SK-N-SH treated with all-trans-retinoic acid at 6 μM for 48 hours (cell line): Measurements from ENCODE around the gene BCL2L14.

Source experiments
- ATAC-seq: fragments of 200-7000 bp; cut with Tn5 transposase; 3 replicates; pipeline ENCODE4 v1.9.1; 2020; ENCODE audit warnings: mild to moderate bottlenecking, moderate library complexity
- BACH2 ChIP-seq: fragments of 250-450 bp; sonication (Bioruptor Pico); IDR thresholded peaks from 2 replicates; pipeline ENCODE4 v1.9.0; 2021; ENCODE audit warnings: mild to moderate bottlenecking, borderline replicate concordance
- CREB5 ChIP-seq: fragments of 250-450 bp; sonication (Bioruptor Pico); IDR thresholded peaks from 2 replicates; pipeline ENCODE4 v1.5.1; 2020; ENCODE audit warnings: low read depth, mild to moderate bottlenecking, moderate library complexity
- CSDC2 ChIP-seq: fragments of 250-450 bp; sonication (Bioruptor Pico); IDR thresholded peaks from 2 replicates; pipeline ENCODE4 v1.5.0; 2020; ENCODE audit warnings: mild to moderate bottlenecking, moderate library complexity
- CSRNP3 ChIP-seq: fragments of 250-450 bp; sonication (Bioruptor Pico); IDR thresholded peaks from 2 replicates; pipeline ENCODE4 v1.5.1; 2021; ENCODE audit warnings: mild to moderate bottlenecking, moderate library complexity
- ESRRG ChIP-seq: fragments of 250-450 bp; sonication (Bioruptor Pico); IDR thresholded peaks from 2 replicates; pipeline ENCODE4 v1.6.1; 2021; ENCODE audit warnings: mild to moderate bottlenecking
- ISL1 ChIP-seq: fragments of 250-450 bp; sonication (Bioruptor Pico); IDR thresholded peaks from 2 replicates; pipeline ENCODE4 v2.1.2; 2022; ENCODE audit warnings: mild to moderate bottlenecking, moderate library complexity
- PATZ1 ChIP-seq: fragments of 250-450 bp; sonication (Bioruptor Pico); IDR thresholded peaks from 2 replicates; pipeline ENCODE4 v1.8.0; 2020; ENCODE audit warnings: mild to moderate bottlenecking, moderate library complexity, borderline replicate concordance
- POU6F1 ChIP-seq: fragments of 250-450 bp; sonication (Bioruptor Pico); IDR thresholded peaks from 2 replicates; pipeline ENCODE4 v1.8.0; 2021; ENCODE audit warnings: low read depth, mild to moderate bottlenecking, moderate library complexity, borderline replicate concordance
- PPARA ChIP-seq: fragments of 250-450 bp; sonication (Bioruptor Pico); IDR thresholded peaks from 2 replicates; pipeline ENCODE4 v1.5.0; 2020; ENCODE audit warnings: mild to moderate bottlenecking, borderline replicate concordance
- RARB ChIP-seq: fragments of 250-450 bp; sonication (Bioruptor Pico); IDR thresholded peaks from 2 replicates; pipeline ENCODE4 v1.8.0; 2021; ENCODE audit warnings: mild to moderate bottlenecking, moderate library complexity
- SNAI2 ChIP-seq: fragments of 250-450 bp; sonication (Bioruptor Pico); IDR thresholded peaks from 2 replicates; pipeline ENCODE4 v1.5.0; 2020; ENCODE audit warnings: mild to moderate bottlenecking, moderate library complexity
- TCF4 ChIP-seq: fragments of 250-450 bp; sonication (Bioruptor Pico); IDR thresholded peaks from 2 replicates; pipeline ENCODE4 v1.8.0; 2021; ENCODE audit warnings: mild to moderate bottlenecking, moderate library complexity, borderline replicate concordance
- TOX ChIP-seq: fragments of 250-450 bp; sonication (Bioruptor Pico); IDR thresholded peaks from 2 replicates; pipeline ENCODE4 v1.8.0; 2021; ENCODE audit warnings: mild to moderate bottlenecking, moderate library complexity, borderline replicate concordance
- TSHZ2 ChIP-seq: fragments of 250-450 bp; sonication (Bioruptor Pico); IDR thresholded peaks from 2 replicates; pipeline ENCODE4 v1.5.0; 2020; ENCODE audit warnings: mild to moderate bottlenecking, moderate library complexity
- ZC3H10 ChIP-seq: fragments of 250-450 bp; sonication (Bioruptor Pico); IDR thresholded peaks from 2 replicates; pipeline ENCODE4 v1.5.1; 2021; ENCODE audit warnings: mild to moderate bottlenecking, moderate library complexity
- ZFP3 ChIP-seq: fragments of 250-450 bp; sonication (Bioruptor Pico); IDR thresholded peaks from 2 replicates; pipeline ENCODE4 v1.5.0; 2020; ENCODE audit warnings: mild to moderate bottlenecking, moderate library complexity
- ZFP30 ChIP-seq: fragments of 450-650 bp; formaldehyde crosslinking; IDR thresholded peaks from 2 replicates; pipeline ENCODE4 v1.5.0; 2022; ENCODE audit warnings: mild to moderate bottlenecking, moderate library complexity
- ZNF70 ChIP-seq: fragments of 450-650 bp; formaldehyde crosslinking; IDR thresholded peaks from 2 replicates; pipeline ENCODE4 v1.5.0; 2020; ENCODE audit warnings: mild to moderate bottlenecking, moderate library complexity

BCL2L14 gene

GRCh38 chr12:12086362-12086761, 15.6 kb downstream of the BCL2L14 start:
- no peak for ATAC-seq
- TF ChIP-seq BACH2 (CRISPR knock-in tag) (no peak), ZFP30 (no peak), CSRNP3 (CRISPR knock-in tag) (no peak), CSDC2 (no peak), ZNF70 (CRISPR knock-in tag) (no peak), TOX (CRISPR knock-in tag) (no peak)

GRCh38 chr12:12086973-12087692, 16.4 kb downstream of the BCL2L14 start:
- no peak for ATAC-seq
- TF ChIP-seq PPARA, result no peak
- no peak for TF ChIP-seq RARB
- TF ChIP-seq SNAI2, result no peak
- no peak for TF ChIP-seq ZNF70 (CRISPR knock-in tag)

- ATAC-seq, result no peak
- TF ChIP-seq SNAI2, result no peak
- TF ChIP-seq, all 23 proteins: peak for 0
These were observed 16.9 kb downstream of the BCL2L14 start for GRCh38 chr12:12087693-12088034.

- ATAC-seq, result no peak
These were observed 17.4 kb downstream of the BCL2L14 start for GRCh38 chr12:12088147-12088546.

GRCh38 chr12:12088761-12089160, 18.0 kb downstream of the BCL2L14 start:
- no peak for ATAC-seq
- no peak for TF ChIP-seq ISL1 (CRISPR knock-in tag)
- TF ChIP-seq ESRRG (CRISPR knock-in tag), result no peak
- no peak for TF ChIP-seq PATZ1 (CRISPR knock-in tag)
- no peak for TF ChIP-seq ZFP3
- TF ChIP-seq PPARA, result no peak
- TF ChIP-seq ZFP30, result no peak
- TF ChIP-seq ZC3H10 (CRISPR knock-in tag), result no peak
- TF ChIP-seq CSRNP3 (CRISPR knock-in tag), result no peak
- TF ChIP-seq POU6F1, result no peak
- TF ChIP-seq CREB5, result no peak

More at GRCh38 chr12:12088147-12088546, 17.4 kb downstream of the BCL2L14 start:
- no peak for TF ChIP-seq TCF4 (CRISPR knock-in tag)
- TF ChIP-seq SNAI2, result no peak
- no peak for TF ChIP-seq CREB5
- TF ChIP-seq TSHZ2 (CRISPR knock-in tag), result no peak
